Uterus (tissue), 4 donors: ENCODE results near the gene LRRC7. TPM values are rescaled to one million over a fixed set of nuclear protein-coding genes. Genes with fewer than 3 reads are reported as not detected.

ENCODE experiments used
- DNase-seq, 2 donors: peaks; one replicate each; pipeline ENCODE4 v3.0.0-alpha.2; 2019 to 2020
- H3K27ac ChIP-seq, 2 donors: fragments of 200-600 bp; sonication (generic); 1 replicate in 1 of 2; 2 replicates in 1 of 2; pipeline ENCODE4 v1.5.1; 2016 to 2018
- H3K27me3 ChIP-seq, 2 donors: fragments of 200-600 bp; sonication (generic); one replicate each; pipeline ENCODE4 v1.5.1; 2018 to 2019; ENCODE audit warnings: control low read depth in 1 of 2
- H3K36me3 ChIP-seq, 2 donors: fragments of 200-600 bp; sonication (generic); one replicate each; pipeline ENCODE4 v1.5.1; 2019; ENCODE audit warnings: control low read depth in 1 of 2
- H3K4me1 ChIP-seq, 2 donors: fragments of 200-600 bp; sonication (generic); one replicate each; pipeline ENCODE4 v1.5.1; 2018 to 2019; ENCODE audit warnings: control low read depth in 1 of 2
- H3K4me3 ChIP-seq, 2 donors: fragments of 200-600 bp; sonication (generic); 1 replicate in 1 of 2; 2 replicates in 1 of 2; pipeline ENCODE4 v1.5.1; 2018 to 2019; ENCODE audit warnings: mild to moderate bottlenecking in 1 of 2
- H3K9me3 ChIP-seq, 2 donors: fragments of 200-600 bp; sonication (generic); one replicate each; pipeline ENCODE4 v1.5.1; 2019; ENCODE audit warnings: control low read depth in 1 of 2
- POLR2A ChIP-seq, 2 donors: fragments of 450-650 bp; IDR thresholded peaks; one replicate each; pipeline ENCODE4 v1.6.1; 2016; ENCODE audit warnings: antibody characterized with exemption in 2 of 2, mild to moderate bottlenecking in 1 of 2, moderate library complexity in 1 of 2
- intact Hi-C: fragments of 100-400 bp; cut with DNase I; formaldehyde crosslinking; loops from one replicate; pipeline ENCODE4 v1.15.1; 2023; ENCODE audit warnings: low total_unique reads
- total RNA-seq, 4 donors: library from RNA; depleted of rRNA in 3 of 4; stranded (reverse); fragments of >200 nt in 3 of 4; gene quantifications; one replicate each; pipeline versions ENCODE4 v1.1.0 to v1.2.4, GENCODE V29; 2014 to 2023
- TF ChIP-seq, protein P1 (sequence below), 4 experiments: fragments of 200-600 bp in 2 of 4; fragments of 450-650 bp in 2 of 4; sonication (generic) in 2 of 4; IDR thresholded peaks; one replicate each; pipeline ENCODE4 v1.5.1; 2016 to 2019; ENCODE audit warnings: antibody characterized with exemption in 4 of 4, mild to moderate bottlenecking in 2 of 4, moderate library complexity in 1 of 4
- donor health status: DM: yes; HTN: yes; CAD: no.

Gene LRRC7
- total RNA-seq, 4 donors from 2014 or later, result 1.5 to 12.0 TPM; not detected in 2

DNA sequence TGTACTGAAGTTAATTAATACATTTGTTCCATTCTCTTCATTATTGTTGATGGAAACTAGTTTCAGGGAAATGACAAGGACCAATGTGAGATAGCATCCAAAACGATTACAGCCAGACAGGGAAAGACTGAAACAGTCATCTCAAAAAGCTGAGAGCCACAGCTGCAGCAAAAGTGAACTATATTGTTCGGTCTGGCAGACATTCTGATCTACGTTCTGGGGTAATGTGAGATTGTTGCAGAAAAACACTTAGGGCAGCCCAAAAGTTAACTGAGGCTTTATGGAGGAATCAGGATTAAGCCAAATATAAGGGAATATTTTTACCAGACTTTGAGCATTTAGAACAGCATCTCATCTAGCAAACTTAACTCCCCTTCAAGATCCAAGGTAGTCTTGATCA lies 524.8 kb downstream of the LRRC7 start:
- Histone ChIP-seq H3K4me3 (no peak overlapping the region), H3K4me1 (no peaks in the 10 kb centered on the region), H3K27ac (no peak overlapping the region), H3K27me3 (no peaks in the 10 kb centered on the region), H3K9me3 (no peaks in the 10 kb centered on the region), H3K36me3 (no peaks in the 10 kb centered on the region)
- TF ChIP-seq POLR2A (IDR thresholded peaks at IDR 0.05), result no peak
- intact Hi-C loops, result no loop called here
- DNase-seq, result no peak

DNA sequence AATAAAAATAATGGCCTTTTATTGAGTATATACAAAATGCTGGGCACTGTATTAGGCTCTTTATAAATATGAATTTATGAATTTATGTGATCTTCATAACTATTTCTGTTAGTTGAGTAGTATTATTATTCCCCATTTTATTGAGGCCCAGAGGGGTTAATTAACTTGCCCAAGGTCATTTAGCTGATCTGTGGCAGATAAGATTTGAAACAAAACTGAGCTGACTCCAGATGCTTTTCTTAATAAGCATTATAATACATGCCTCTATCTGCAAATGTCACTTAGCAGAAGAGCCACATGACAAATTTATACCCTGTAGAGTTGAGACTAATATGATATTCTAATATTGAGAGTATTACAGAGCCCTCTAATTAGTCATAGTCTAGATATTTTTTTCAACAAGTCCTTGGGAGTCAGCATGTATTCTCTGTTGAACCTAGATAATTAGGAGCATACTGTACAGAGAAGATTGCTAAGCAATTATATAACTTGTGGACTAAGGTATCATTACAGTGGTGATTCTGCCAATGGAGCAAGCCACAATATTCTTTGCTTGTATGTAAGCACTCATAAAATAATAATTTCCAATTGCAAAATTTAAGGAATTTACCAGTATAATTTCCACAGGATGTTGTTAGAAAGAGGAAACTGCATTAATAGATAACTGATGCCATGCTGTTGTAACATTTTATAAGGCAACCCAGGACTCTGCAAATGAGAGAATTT lies 525.7 kb downstream of the LRRC7 start:
- Histone ChIP-seq H3K27me3 (no peaks in the 10 kb centered on the region), H3K4me3 (no peak overlapping the region), H3K36me3 (no peaks in the 10 kb centered on the region), H3K9me3 (no peaks in the 10 kb centered on the region), H3K27ac (no peak overlapping the region), H3K4me1 (no peaks in the 10 kb centered on the region)
- no peak for TF ChIP-seq POLR2A (IDR thresholded peaks at IDR 0.05)
- TF ChIP-seq, protein P1, sequence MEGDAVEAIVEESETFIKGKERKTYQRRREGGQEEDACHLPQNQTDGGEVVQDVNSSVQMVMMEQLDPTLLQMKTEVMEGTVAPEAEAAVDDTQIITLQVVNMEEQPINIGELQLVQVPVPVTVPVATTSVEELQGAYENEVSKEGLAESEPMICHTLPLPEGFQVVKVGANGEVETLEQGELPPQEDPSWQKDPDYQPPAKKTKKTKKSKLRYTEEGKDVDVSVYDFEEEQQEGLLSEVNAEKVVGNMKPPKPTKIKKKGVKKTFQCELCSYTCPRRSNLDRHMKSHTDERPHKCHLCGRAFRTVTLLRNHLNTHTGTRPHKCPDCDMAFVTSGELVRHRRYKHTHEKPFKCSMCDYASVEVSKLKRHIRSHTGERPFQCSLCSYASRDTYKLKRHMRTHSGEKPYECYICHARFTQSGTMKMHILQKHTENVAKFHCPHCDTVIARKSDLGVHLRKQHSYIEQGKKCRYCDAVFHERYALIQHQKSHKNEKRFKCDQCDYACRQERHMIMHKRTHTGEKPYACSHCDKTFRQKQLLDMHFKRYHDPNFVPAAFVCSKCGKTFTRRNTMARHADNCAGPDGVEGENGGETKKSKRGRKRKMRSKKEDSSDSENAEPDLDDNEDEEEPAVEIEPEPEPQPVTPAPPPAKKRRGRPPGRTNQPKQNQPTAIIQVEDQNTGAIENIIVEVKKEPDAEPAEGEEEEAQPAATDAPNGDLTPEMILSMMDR (IDR thresholded peaks at IDR 0.05), result no peak
- no peak for DNase-seq
- intact Hi-C loops, result no loop called here

DNA sequence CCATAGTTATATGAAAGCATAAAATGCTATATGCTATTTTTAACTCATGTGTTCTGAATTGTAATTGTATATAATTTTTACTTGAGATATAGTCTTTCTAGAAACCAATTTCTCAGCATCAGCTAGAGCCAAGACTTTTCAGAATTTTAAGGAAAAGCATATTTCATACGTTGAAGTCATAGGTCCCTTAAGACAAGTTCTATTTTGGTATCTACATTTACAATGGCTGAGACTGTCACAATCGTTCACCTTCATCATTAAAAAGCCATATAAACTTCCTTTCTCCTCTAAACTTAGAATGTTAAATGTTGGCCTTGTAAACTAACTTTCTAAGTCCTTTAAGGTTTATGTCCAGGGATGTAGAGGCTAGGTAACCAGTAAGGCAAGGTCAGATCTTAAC lies 533.5 kb downstream of the LRRC7 start:
- intact Hi-C loops, result no loop called here
- TF ChIP-seq POLR2A (IDR thresholded peaks at IDR 0.05), result no peak
- TF ChIP-seq, protein P1 (IDR thresholded peaks at IDR 0.05), result no peak
- Histone ChIP-seq H3K4me1 (no peaks in the 10 kb centered on the region), H3K27me3 (no peaks in the 10 kb centered on the region), H3K27ac (no peak overlapping the region), H3K36me3 (no peaks in the 10 kb centered on the region), H3K4me3 (no peak overlapping the region), H3K9me3 (no peaks in the 10 kb centered on the region)
- no peak for DNase-seq

DNA sequence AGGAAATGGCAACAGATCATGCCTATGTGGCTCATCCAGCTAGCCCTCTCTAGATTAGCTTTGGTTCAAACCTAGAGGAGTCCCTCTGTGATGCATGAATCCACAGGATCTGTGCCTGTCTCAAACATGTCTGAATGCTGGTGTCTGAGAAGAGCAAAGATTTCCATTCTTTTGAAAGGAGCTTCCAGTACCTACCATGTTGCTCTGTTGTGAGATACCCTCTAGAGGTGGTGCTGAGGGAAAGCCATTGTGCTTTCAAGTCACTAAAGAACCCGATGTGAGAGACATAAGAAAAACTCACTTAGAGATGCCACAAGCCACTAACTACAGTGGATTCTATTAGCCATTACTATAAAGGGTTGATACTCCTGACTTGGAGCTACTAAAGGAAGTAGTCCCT lies 534.1 kb downstream of the LRRC7 start:
- no peak for TF ChIP-seq POLR2A (IDR thresholded peaks at IDR 0.05)
- TF ChIP-seq, protein P1 (IDR thresholded peaks at IDR 0.05), result no peak
- intact Hi-C loops, result no loop called here
- H3K27me3 ChIP-seq, result no peaks in the 10 kb centered on the region
- no peak overlapping the region for H3K27ac ChIP-seq
- no peaks in the 10 kb centered on the region for H3K36me3 ChIP-seq
- no peak for DNase-seq
- H3K4me1 ChIP-seq, result no peaks in the 10 kb centered on the region
- no peak overlapping the region for H3K4me3 ChIP-seq
- H3K9me3 ChIP-seq, result no peaks in the 10 kb centered on the region

DNA sequence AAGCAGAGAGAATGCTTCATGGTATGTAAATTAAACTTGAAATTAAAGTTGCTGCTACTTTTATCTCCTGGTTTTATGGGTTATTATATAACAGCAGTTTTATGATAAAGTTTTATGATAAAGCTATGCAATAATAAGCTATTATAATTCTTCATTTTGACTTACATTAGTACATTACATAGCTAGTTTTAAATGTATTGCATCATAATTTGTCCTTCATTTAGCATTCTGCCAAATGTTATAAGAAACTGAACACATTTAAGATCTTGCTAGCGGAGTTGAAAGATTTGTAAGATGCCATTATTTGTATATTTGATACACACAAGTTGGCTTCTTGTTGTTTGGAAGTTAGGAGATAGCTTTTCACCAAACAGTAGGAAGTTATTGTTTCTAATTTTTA lies 536.0 kb downstream of the LRRC7 start:
- no peak overlapping the region for H3K4me3 ChIP-seq
- TF ChIP-seq, protein P1 (IDR thresholded peaks at IDR 0.05), result no peak
- TF ChIP-seq POLR2A (IDR thresholded peaks at IDR 0.05), result no peak
- H3K36me3 ChIP-seq, result no peaks in the 10 kb centered on the region
- H3K27me3 ChIP-seq, result no peaks in the 10 kb centered on the region
- H3K27ac ChIP-seq, result no peak overlapping the region
- intact Hi-C loops, result no loop called here
- H3K4me1 ChIP-seq, result no peaks in the 10 kb centered on the region
- H3K9me3 ChIP-seq, result no peaks in the 10 kb centered on the region
- no peak for DNase-seq
